D721Med (cell line): Measurements from ENCODE around the gene CDK5R2.

Experiments
- DNase-seq: peaks from one replicate; pipeline ENCODE4 v3.0.0; 2011; ENCODE audit warnings: low spot score; ENCODE audit not compliant: insufficient read length
- FAIRE-seq: peaks from 2 replicates; lab custom pipeline; 2011; peaks lifted over from hg19 to GRCh38; lab: Jason Lieb, UNC
- CTCF ChIP-seq: IDR thresholded peaks from 2 replicates; pipeline ENCODE4 v1.5.1; 2012; ENCODE audit warnings: mild to moderate bottlenecking, control low read depth; ENCODE audit not compliant: insufficient read depth; ENCODE audit errors: missing control alignments

CDK5R2 gene

GRCh38 chr2:218990052-218990451, 30.6 kb downstream of the CDK5R2 start:
- FAIRE-seq, result no peak
- DNase-seq, result no peak
- no peak for TF ChIP-seq CTCF

- DNase-seq (no peak), FAIRE-seq (no peak)
- no peak for TF ChIP-seq CTCF
Measured at GRCh38 chr2:218990612-218991011, 31.1 kb downstream of the CDK5R2 start.

- no peak for TF ChIP-seq CTCF
- FAIRE-seq (no peak), DNase-seq (no peak)
Measured at GRCh38 chr2:218991674-218992168, 32.3 kb downstream of the CDK5R2 start.

- DNase-seq (no peak), FAIRE-seq (no peak)
- no peak for TF ChIP-seq CTCF
Measured at GRCh38 chr2:218992196-218992595, 32.7 kb downstream of the CDK5R2 start.

GRCh38 chr2:218992703-218993344, 33.4 kb downstream of the CDK5R2 start:
- DNase-seq (no peak), FAIRE-seq (no peak)
- no peak for TF ChIP-seq CTCF

GRCh38 chr2:218993345-218994315, 34.2 kb downstream of the CDK5R2 start, which contains the start of gene CRYBA2:
Gene CRYBA2 (minus strand): TSS chr2:218993422. CDS start chr2:218993176, 246 bp downstream.
- DNase-seq, result no peak
- no peak for TF ChIP-seq CTCF
- no peak for FAIRE-seq

GRCh38 chr2:218995561-218995960, 36.1 kb downstream of the CDK5R2 start:
- no peak for FAIRE-seq
- no peak for DNase-seq
- no peak for TF ChIP-seq CTCF
